Colonic mucosa (tissue), 4 donors: ENCODE results near the gene CNPY2. TPM values are rescaled to one million over a fixed set of nuclear protein-coding genes. Genes with fewer than 3 reads are reported as not detected.
"Not testable (repeated sequence)": the region's sequence is repeated elsewhere in the genome, so short reads cannot be mapped to it uniquely, and the experiment has no call there.

Experiments
- DNase-seq: peaks from one replicate; pipeline ENCODE4 v3.0.0-alpha.2; 2020
- H3K27ac ChIP-seq: fragments of 200-600 bp; one replicate; pipeline ENCODE4 v1.8.0; 2021
- H3K27me3 ChIP-seq: fragments of 200-600 bp; one replicate; pipeline ENCODE4 v1.8.0; 2021
- H3K36me3 ChIP-seq: fragments of 200-600 bp; one replicate; pipeline ENCODE4 v1.8.0; 2021
- H3K4me1 ChIP-seq: fragments of 200-600 bp; one replicate; pipeline ENCODE4 v1.8.0; 2021; ENCODE audit warnings: mild to moderate bottlenecking
- H3K4me3 ChIP-seq: fragments of 200-600 bp; one replicate; pipeline ENCODE4 v1.8.0; 2021
- H3K9ac ChIP-seq, 2 donors: one replicate each; pipeline ENCODE4 v1.7.0; 2013; ENCODE audit warnings: control low read depth in 2 of 2, low read depth in 2 of 2, low read length in 2 of 2
- H3K9me3 ChIP-seq: fragments of 200-600 bp; one replicate; pipeline ENCODE4 v1.8.0; 2021
- CTCF ChIP-seq: fragments of 200-600 bp; IDR thresholded peaks from one replicate; pipeline ENCODE4 v1.8.0; 2022; ENCODE audit warnings: antibody characterized with exemption, mild to moderate bottlenecking
- intact Hi-C: fragments of 100-400 bp; cut with DNase I; formaldehyde crosslinking; loops from one replicate; pipeline ENCODE4 v1.14.1; 2022
- total RNA-seq, 2 donors: library from RNA; stranded (reverse); fragmentation: NEBNext Ultra II Directional in 1 of 2; extraction: Animal tissue kit (Norgen Biotek cat#: 25700) in 1 of 2; gene quantifications; one replicate each; pipeline ENCODE4 v1.2.1, GENCODE V29; 2021
- donor health status: healthy.
- donor health status: DM: no; HTN: no; CAD: no.
- donor health status: DM: no; HTN: no; CAD: no.

Gene CNPY2
- total RNA-seq, 2 donors from 2014 or later, result 76.8 to 144 TPM

- Histone ChIP-seq H3K4me1 (no peaks in the 10 kb centered on the region), H3K27ac (no peak overlapping the region), H3K36me3 (no peaks in the 10 kb centered on the region), H3K9me3 (no peaks in the 10 kb centered on the region), H3K27me3 (no peaks in the 10 kb centered on the region), H3K4me3 (no peak overlapping the region), H3K9ac (no peak overlapping the region)
- no peak for DNase-seq
- intact Hi-C loops, result no loop called here
- no peak for TF ChIP-seq CTCF
These were observed 25.8 kb upstream of the CNPY2 start for GRCh38 chr12:56341616-56342015.

DNA sequence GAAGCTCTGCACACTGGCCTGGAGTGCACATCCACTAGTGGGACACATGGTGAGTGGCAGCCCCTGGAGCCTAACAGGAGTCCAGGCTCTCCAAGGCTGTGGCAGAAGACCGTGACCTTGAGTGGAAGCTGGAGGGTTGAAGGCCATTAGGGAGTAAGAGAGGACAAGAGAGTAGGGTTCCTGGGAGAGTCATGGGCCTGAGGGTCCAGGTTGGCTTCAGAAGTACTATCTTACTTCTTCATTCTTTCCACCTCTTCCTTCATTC lies 23.3 kb upstream of the CNPY2 start:
- Histone ChIP-seq H3K27me3 (no peaks in the 10 kb centered on the region), H3K36me3 (no peaks in the 10 kb centered on the region), H3K27ac (no peak overlapping the region), H3K4me1 (no peaks in the 10 kb centered on the region), H3K4me3 (no peak overlapping the region), H3K9ac (no peak overlapping the region), H3K9me3 (no peaks in the 10 kb centered on the region)
- no peak for DNase-seq
- no peak for TF ChIP-seq CTCF
- intact Hi-C loops, result no loop called here

GRCh38 chr12:56338308-56339157 lies 22.7 kb upstream of the CNPY2 start, which contains the start of gene IL23A:
Gene IL23A (plus strand): TSS chr12:56338884. CDS start chr12:56339045, 161 bp downstream.
- Histone ChIP-seq H3K27me3 (no peaks in the 10 kb centered on the region), H3K4me3 (no peak within 1 kb of the TSS), H3K36me3 (no peaks in the 10 kb centered on the region), H3K9me3 (no peaks in the 10 kb centered on the region), H3K9ac (no peak within 1 kb of the TSS), H3K27ac (no peak within 1 kb of the TSS), H3K4me1 (no peaks in the 10 kb centered on the region)
- no peak for TF ChIP-seq CTCF
- DNase-seq, result no peak
- intact Hi-C loops, result no loop called here

DNA sequence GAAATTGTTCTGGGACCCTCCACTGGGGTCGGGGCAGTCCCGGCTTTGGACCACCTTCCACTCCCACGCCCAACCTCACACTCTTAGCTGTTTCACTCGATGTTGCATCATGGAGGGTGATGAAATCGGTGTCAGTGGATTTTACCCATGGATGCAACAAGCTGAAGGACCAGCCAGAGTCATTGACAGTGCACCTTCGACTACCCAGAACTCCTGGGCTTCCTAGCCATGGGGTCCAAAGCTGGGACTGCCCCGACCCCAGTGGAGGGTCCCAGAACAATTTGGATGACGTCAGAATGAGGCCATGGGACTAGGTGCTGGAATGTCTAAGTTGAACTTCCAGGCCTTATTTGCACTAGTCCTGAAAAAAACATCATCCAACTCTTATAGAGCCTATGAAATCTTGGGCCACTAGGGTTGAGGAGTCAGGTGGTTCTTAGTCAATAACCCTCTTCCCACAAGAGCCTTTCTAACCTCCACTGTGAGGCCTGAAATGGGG lies 22.0 kb upstream of the CNPY2 start:
- H3K9ac ChIP-seq, result no peak overlapping the region
- H3K9me3 ChIP-seq, result no peaks in the 10 kb centered on the region
- no peaks in the 10 kb centered on the region for H3K36me3 ChIP-seq
- peaks cover 3% of the 10 kb centered on the region for H3K4me1 ChIP-seq
- no peak for TF ChIP-seq CTCF
- H3K27ac ChIP-seq, result no peak overlapping the region
- no peaks in the 10 kb centered on the region for H3K27me3 ChIP-seq
- no peak for DNase-seq
- intact Hi-C loops, result no loop called here
- H3K4me3 ChIP-seq, result no peak overlapping the region

DNA sequence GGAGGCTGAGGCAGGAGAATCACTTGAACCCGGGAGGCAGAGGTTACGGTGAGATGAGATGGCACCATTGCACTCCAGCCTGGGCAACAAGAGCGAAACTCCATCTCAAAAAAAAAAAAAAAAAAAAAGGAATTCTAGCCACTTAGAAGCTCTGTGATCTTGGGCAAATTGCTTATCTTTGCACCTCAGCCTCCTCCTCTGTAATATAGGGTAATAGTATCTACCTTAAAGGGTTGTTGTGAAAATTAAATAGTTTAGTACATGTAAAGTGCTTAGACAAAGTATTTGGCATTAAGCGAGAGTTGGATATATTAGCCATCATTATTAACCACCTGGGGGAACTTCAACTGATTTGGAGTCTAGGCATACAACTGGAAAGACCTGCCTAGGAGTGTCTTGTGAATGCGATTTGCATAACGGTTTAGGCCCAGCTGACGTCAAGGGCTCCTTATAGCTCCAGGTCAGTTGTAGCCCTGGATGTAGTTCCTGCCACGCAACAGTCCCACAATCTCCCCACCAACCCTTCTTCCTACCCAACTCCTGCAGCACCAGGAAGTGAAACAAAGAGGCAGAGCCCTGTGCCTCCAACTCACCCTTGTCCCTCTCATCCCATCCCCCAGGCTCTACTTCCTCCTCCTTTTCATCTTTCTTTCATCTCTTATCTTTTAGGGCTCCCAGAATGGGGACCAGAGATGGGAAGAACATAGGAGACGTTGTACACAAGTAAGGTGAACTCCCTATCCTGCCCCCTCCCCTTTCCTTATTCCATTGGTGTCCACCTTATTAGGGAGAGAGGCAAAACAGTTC lies 20.8 kb upstream of the CNPY2 start:
- DNase-seq, result no peak
- H3K27me3 ChIP-seq, result no peaks in the 10 kb centered on the region
- peaks cover 3% of the 10 kb centered on the region for H3K4me1 ChIP-seq
- no peak overlapping the region for H3K4me3 ChIP-seq
- no peaks in the 10 kb centered on the region for H3K36me3 ChIP-seq
- TF ChIP-seq CTCF, result no peak
- intact Hi-C loops, result no loop called here
- no peak overlapping the region for H3K27ac ChIP-seq
- H3K9ac ChIP-seq, result no peak overlapping the region
- H3K9me3 ChIP-seq, result no peaks in the 10 kb centered on the region

GRCh38 chr12:56335527-56335926 lies 19.7 kb upstream of the CNPY2 start:
- H3K4me1 ChIP-seq, intact Hi-C loops, H3K4me3 ChIP-seq, H3K9ac ChIP-seq, H3K9me3 ChIP-seq, H3K27ac ChIP-seq, H3K27me3 ChIP-seq, DNase-seq, H3K36me3 ChIP-seq: not testable (repeated sequence)
